CD4-positive, alpha-beta memory T cell (primary cell): Measurements from ENCODE around the gene IGSF23. TPM values are rescaled to one million over a fixed set of nuclear protein-coding genes. Genes with fewer than 3 reads are reported as not detected.
"Not testable (repeated sequence)": the region's sequence is repeated elsewhere in the genome, so short reads cannot be mapped to it uniquely, and the experiment has no call there.

Source experiments
- CTCF ChIA-PET: fragments of 350-600 bp; sonication (Branson Sonifier 250); formaldehyde crosslinking; loops from one replicate; lab custom pipeline; 2021; ENCODE audit warnings: inconsistent platforms; ENCODE audit not compliant: partially characterized antibody; lab: Charles Lee
- POLR2A ChIA-PET: fragments of 350-600 bp; sonication (Branson Sonifier 250); formaldehyde crosslinking; loops from one replicate; lab custom pipeline; 2021; ENCODE audit not compliant: partially characterized antibody; lab: Charles Lee
- DNase-seq, 5 donors: peaks; one replicate each; pipeline versions ENCODE4 v3.0.0 to v3.0.0-alpha.2; 2020 to 2022; ENCODE audit warnings: mixed read lengths in 1 of 5
- H3K27ac ChIP-seq: one replicate; pipeline ENCODE4 v1.7.0; 2013; ENCODE audit warnings: low read depth, low read length
- H3K27me3 ChIP-seq: 2 replicates; pipeline ENCODE4 v1.7.0; 2013; ENCODE audit warnings: mild to moderate bottlenecking, low read length, moderate library complexity; ENCODE audit not compliant: insufficient read depth
- H3K36me3 ChIP-seq: 2 replicates; pipeline ENCODE4 v1.7.0; 2013; ENCODE audit warnings: mild to moderate bottlenecking, low read length, moderate library complexity; ENCODE audit not compliant: insufficient read depth
- H3K4me1 ChIP-seq: 2 replicates; pipeline ENCODE4 v1.7.0; 2013; ENCODE audit warnings: mild to moderate bottlenecking, low read length, moderate library complexity; ENCODE audit not compliant: insufficient read depth
- H3K4me3 ChIP-seq, 2 donors: one replicate each; pipeline ENCODE4 v1.7.0; 2013; ENCODE audit warnings: low read length in 2 of 2, mild to moderate bottlenecking in 1 of 2
- H3K9me3 ChIP-seq, 2 donors: one replicate each; pipeline ENCODE4 v1.7.0; 2013; ENCODE audit warnings: low read length in 2 of 2, control low read depth in 1 of 2; ENCODE audit not compliant: control insufficient read depth in 1 of 2
- H3K27ac Mint-ChIP-seq, 7 donors: one replicate each; pipeline ENCODE4 v1.8.0; 2020 to 2021; ENCODE audit warnings: mixed read lengths in 7 of 7, mild to moderate bottlenecking in 6 of 7, inconsistent platforms in 3 of 7, moderate library complexity in 3 of 7
- H3K27me3 Mint-ChIP-seq, 2 donors: one replicate each; pipeline ENCODE4 v1.8.0; 2020 to 2021; ENCODE audit warnings: mixed read lengths in 2 of 2
- H3K36me3 Mint-ChIP-seq, 2 donors: one replicate each; pipeline ENCODE4 v1.8.0; 2020 to 2021; ENCODE audit warnings: mixed read lengths in 2 of 2, inconsistent platforms in 1 of 2, mild to moderate bottlenecking in 1 of 2
- H3K4me1 Mint-ChIP-seq, 4 donors: one replicate each; pipeline ENCODE4 v1.8.0; 2020 to 2021; ENCODE audit warnings: mixed read lengths in 4 of 4, mild to moderate bottlenecking in 1 of 4
- H3K4me3 Mint-ChIP-seq, 8 donors: one replicate each; pipeline ENCODE4 v1.8.0; 2020 to 2021; ENCODE audit warnings: mixed read lengths in 8 of 8, mild to moderate bottlenecking in 7 of 8, moderate library complexity in 6 of 8, inconsistent platforms in 3 of 8
- H3K9me3 Mint-ChIP-seq, 8 donors: one replicate each; pipeline ENCODE4 v1.8.0; 2020 to 2021; ENCODE audit warnings: mixed read lengths in 8 of 8, mild to moderate bottlenecking in 5 of 8, inconsistent platforms in 3 of 8, moderate library complexity in 1 of 8
- intact Hi-C: fragments of 100-400 bp; cut with micrococcal nuclease; formaldehyde crosslinking; loops from one replicate; pipeline ENCODE4 v1.15.1; 2023
- polyA plus RNA-seq, 2 donors: library from polyadenylated mRNA; unstranded; fragments of 300-500 nt; fragmentation: Illumina TruSeq; gene quantifications; one replicate each; pipeline ENCODE4 v1.2.3, GENCODE V29; 2021
- total RNA-seq, 2 experiments: library from RNA; stranded (reverse); gene quantifications; one replicate each; pipeline ENCODE4 v1.2.3, GENCODE V29; 2021

IGSF23 gene
- total and polyA plus RNA-seq, 4 experiments from 2014 or later = not detected

GRCh38 chr19:44623626-44624025 is 10.3 kb downstream of the IGSF23 start:
- no peak overlapping the region for H3K4me3 ChIP-seq

GRCh38 chr19:44624840-44625354 is 11.5 kb downstream of the IGSF23 start:
- no peaks in the 10 kb centered on the region for H3K4me1 ChIP-seq
- no peak overlapping the region for H3K27ac Mint-ChIP-seq
- ChIA-PET POLR2A (no interaction called here), CTCF (no interaction called here)
- no peaks in the 10 kb centered on the region for H3K36me3 ChIP-seq
- H3K4me3 ChIP-seq = no peak overlapping the region
- H3K27ac ChIP-seq = no peak overlapping the region
- H3K9me3 ChIP-seq = no peaks in the 10 kb centered on the region
- peaks cover 0 to 6% (median 4%) of the 10 kb centered on the region in 8 donors for H3K9me3 Mint-ChIP-seq
- peaks cover 7 to 10% of the 10 kb centered on the region in 2 donors for H3K27me3 Mint-ChIP-seq
- intact Hi-C loops = no loop called here
- H3K4me3 Mint-ChIP-seq = no peak overlapping the region
- no peak for DNase-seq
- H3K4me1 Mint-ChIP-seq = no peaks in the 10 kb centered on the region
- H3K36me3 Mint-ChIP-seq = no peaks in the 10 kb centered on the region
- H3K27me3 ChIP-seq = no peaks in the 10 kb centered on the region

More at GRCh38 chr19:44623626-44624025, 10.3 kb downstream of the IGSF23 start:
- intact Hi-C loops = no loop called here
- no peaks in the 10 kb centered on the region for H3K36me3 Mint-ChIP-seq
- no peak overlapping the region for H3K27ac Mint-ChIP-seq
- H3K4me3 Mint-ChIP-seq = no peak overlapping the region
- Histone ChIP-seq H3K36me3 (no peaks in the 10 kb centered on the region), H3K9me3 (no peaks in the 10 kb centered on the region), H3K27ac (no peak overlapping the region), H3K4me1 (no peaks in the 10 kb centered on the region), H3K27me3 (no peaks in the 10 kb centered on the region)
- DNase-seq = no peak
- H3K27me3 Mint-ChIP-seq = peaks cover 4 to 10% of the 10 kb centered on the region in 2 donors
- peaks cover 0 to 5% (median 2%) of the 10 kb centered on the region in 8 donors for H3K9me3 Mint-ChIP-seq
- POLR2A ChIA-PET = no interaction called here
- no peaks in the 10 kb centered on the region for H3K4me1 Mint-ChIP-seq
- CTCF ChIA-PET = no interaction called here

- CTCF ChIA-PET = interaction anchor here (1.3 kb wide), 1 partner anchor 31 kb away, joined by 5 read pairs; no protein-coding TSS in a partner anchor
- H3K9me3 ChIP-seq, H3K4me1 Mint-ChIP-seq, H3K9me3 Mint-ChIP-seq, H3K27me3 Mint-ChIP-seq, H3K36me3 ChIP-seq, H3K4me3 Mint-ChIP-seq, POLR2A ChIA-PET, intact Hi-C loops, H3K36me3 Mint-ChIP-seq, DNase-seq, H3K4me3 ChIP-seq, H3K4me1 ChIP-seq, H3K27ac ChIP-seq, H3K27me3 ChIP-seq, H3K27ac Mint-ChIP-seq: not testable (repeated sequence)
Measured at GRCh38 chr19:44625637-44626036, 12.3 kb downstream of the IGSF23 start.

GRCh38 chr19:44626048-44626624 is 12.8 kb downstream of the IGSF23 start:
- no peak for DNase-seq
- H3K36me3 Mint-ChIP-seq = no peaks in the 10 kb centered on the region
- H3K9me3 Mint-ChIP-seq = peaks cover 0 to 6% (median 4%) of the 10 kb centered on the region in 8 donors
- Histone ChIP-seq H3K4me3 (no peak overlapping the region), H3K27me3 (no peaks in the 10 kb centered on the region), H3K4me1 (no peaks in the 10 kb centered on the region), H3K27ac (no peak overlapping the region), H3K9me3 (no peaks in the 10 kb centered on the region), H3K36me3 (no peaks in the 10 kb centered on the region)
- ChIA-PET CTCF (interaction anchor here (1.3 kb wide), 1 partner anchor 31 kb away, joined by 5 read pairs; no protein-coding TSS in a partner anchor), POLR2A (no interaction called here)
- H3K4me3 Mint-ChIP-seq = no peak overlapping the region
- H3K27ac Mint-ChIP-seq = no peak overlapping the region
- H3K4me1 Mint-ChIP-seq = no peaks in the 10 kb centered on the region
- H3K27me3 Mint-ChIP-seq = peaks cover 7 to 10% of the 10 kb centered on the region in 2 donors
- intact Hi-C loops = no loop called here

GRCh38 chr19:44627631-44628030 is 14.3 kb downstream of the IGSF23 start:
- intact Hi-C loops = no loop called here
- Mint-ChIP-seq H3K27me3 (peaks cover 8 to 9% of the 10 kb centered on the region in 2 donors), H3K36me3 (no peaks in the 10 kb centered on the region), H3K9me3 (peaks cover 0 to 6% (median 4%) of the 10 kb centered on the region in 8 donors), H3K4me1 (no peaks in the 10 kb centered on the region), H3K4me3 (no peak overlapping the region), H3K27ac (no peak overlapping the region)
- ChIA-PET POLR2A (no interaction called here), CTCF (no interaction called here)
- Histone ChIP-seq H3K27ac (no peak overlapping the region), H3K27me3 (no peaks in the 10 kb centered on the region), H3K36me3 (no peaks in the 10 kb centered on the region), H3K4me3 (no peak overlapping the region), H3K4me1 (no peaks in the 10 kb centered on the region), H3K9me3 (no peaks in the 10 kb centered on the region)
- no peak for DNase-seq

GRCh38 chr19:44628793-44629192 is 15.4 kb downstream of the IGSF23 start:
- H3K27me3 Mint-ChIP-seq = peaks cover 7 to 10% of the 10 kb centered on the region in 2 donors
- H3K4me1 Mint-ChIP-seq = no peaks in the 10 kb centered on the region
- H3K27ac Mint-ChIP-seq = no peak overlapping the region
- Histone ChIP-seq H3K27me3 (no peaks in the 10 kb centered on the region), H3K4me1 (no peaks in the 10 kb centered on the region), H3K4me3 (no peak overlapping the region), H3K9me3 (no peaks in the 10 kb centered on the region), H3K27ac (no peak overlapping the region), H3K36me3 (no peaks in the 10 kb centered on the region)
- no peak for DNase-seq
- ChIA-PET POLR2A (no interaction called here), CTCF (no interaction called here)
- H3K36me3 Mint-ChIP-seq = no peaks in the 10 kb centered on the region
- intact Hi-C loops = no loop called here
- no peak overlapping the region for H3K4me3 Mint-ChIP-seq
- H3K9me3 Mint-ChIP-seq = peaks cover 0 to 5% (median 3%) of the 10 kb centered on the region in 8 donors

GRCh38 chr19:44631611-44632010 is 18.2 kb downstream of the IGSF23 start:
- H3K4me3 Mint-ChIP-seq, H3K27ac ChIP-seq, H3K4me1 Mint-ChIP-seq, H3K27me3 ChIP-seq, CTCF ChIA-PET, DNase-seq, intact Hi-C loops, H3K36me3 ChIP-seq, POLR2A ChIA-PET, H3K4me3 ChIP-seq, H3K4me1 ChIP-seq, H3K9me3 ChIP-seq, H3K27ac Mint-ChIP-seq, H3K9me3 Mint-ChIP-seq, H3K36me3 Mint-ChIP-seq: not testable (repeated sequence)
- H3K27me3 Mint-ChIP-seq = peaks cover 11 to 15% of the 10 kb centered on the region in 2 donors
